ENCODE results near the gene ASAP3. TPM values are rescaled to one million over a fixed set of nuclear protein-coding genes. Genes with fewer than 3 reads are reported as not detected.

ASAP3 gene
- 1 to 10 TPM in 1 of 2 experiments, under 1 TPM in 1; 0.63 to 1.1 TPM for total RNA-seq

DNA sequence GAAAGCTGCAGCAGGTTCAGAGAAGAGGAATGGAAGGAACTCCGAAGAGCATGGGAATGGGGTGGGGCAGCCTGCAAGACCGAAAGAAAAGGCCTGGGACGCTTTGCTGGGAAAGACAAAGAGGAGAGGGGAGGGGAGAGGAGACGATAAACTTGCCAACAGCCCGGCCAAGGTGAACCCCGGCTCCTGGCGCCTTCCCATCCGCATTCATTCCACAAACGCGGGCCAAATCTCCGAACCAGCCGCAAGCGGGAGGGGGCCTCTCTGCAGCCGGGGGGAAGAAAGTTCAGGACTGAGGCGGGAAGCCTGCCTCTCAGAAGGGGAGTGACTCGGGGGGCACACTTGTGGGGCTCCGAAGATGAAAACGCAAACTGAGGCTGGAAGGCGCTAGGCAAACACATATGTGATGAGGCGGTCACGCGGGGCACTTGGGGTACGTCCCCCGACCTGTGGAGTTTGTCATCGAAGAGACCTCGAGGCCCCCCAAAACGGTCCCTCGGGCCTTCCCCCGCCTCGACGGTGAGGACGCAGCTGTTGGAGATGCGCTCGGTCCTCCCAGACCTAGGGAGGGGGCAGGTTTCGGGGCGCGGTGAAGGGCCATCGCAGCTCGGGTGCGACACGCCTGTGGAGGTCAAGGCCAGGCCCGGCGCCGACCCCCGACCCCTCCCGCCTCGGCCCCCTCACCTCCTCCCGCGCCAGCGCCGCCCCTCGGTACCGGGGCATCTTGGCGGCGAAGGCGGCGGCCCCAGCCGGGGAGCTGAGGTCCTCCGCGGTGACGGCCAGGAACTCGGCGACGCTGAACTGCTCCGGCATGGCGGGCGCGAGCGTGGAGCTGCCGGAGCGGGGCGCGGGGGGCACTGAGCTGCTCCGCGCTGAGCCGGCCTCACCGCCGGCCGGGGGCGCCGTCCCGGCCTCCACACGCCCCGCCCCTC lies at the start of gene ASAP3:
Gene ASAP3 (minus strand): TSS at position 859 of the 932 bp plus-strand sequence. CDS start 46 bp downstream, at position 813.
- ChIA-PET CTCF (interaction anchor here (1.1 to 5.6 kb wide), 5 partner anchors 10 to 154 kb away, joined by 3 to 32 read pairs (median 7); no protein-coding TSS in a partner anchor), POLR2A (interaction anchor here (0.6 to 1.2 kb wide), 2 partner anchors 139 to 372 kb away, joined by 4 to 11 read pairs; partner anchors contain the start of gene HNRNPR)

DNA sequence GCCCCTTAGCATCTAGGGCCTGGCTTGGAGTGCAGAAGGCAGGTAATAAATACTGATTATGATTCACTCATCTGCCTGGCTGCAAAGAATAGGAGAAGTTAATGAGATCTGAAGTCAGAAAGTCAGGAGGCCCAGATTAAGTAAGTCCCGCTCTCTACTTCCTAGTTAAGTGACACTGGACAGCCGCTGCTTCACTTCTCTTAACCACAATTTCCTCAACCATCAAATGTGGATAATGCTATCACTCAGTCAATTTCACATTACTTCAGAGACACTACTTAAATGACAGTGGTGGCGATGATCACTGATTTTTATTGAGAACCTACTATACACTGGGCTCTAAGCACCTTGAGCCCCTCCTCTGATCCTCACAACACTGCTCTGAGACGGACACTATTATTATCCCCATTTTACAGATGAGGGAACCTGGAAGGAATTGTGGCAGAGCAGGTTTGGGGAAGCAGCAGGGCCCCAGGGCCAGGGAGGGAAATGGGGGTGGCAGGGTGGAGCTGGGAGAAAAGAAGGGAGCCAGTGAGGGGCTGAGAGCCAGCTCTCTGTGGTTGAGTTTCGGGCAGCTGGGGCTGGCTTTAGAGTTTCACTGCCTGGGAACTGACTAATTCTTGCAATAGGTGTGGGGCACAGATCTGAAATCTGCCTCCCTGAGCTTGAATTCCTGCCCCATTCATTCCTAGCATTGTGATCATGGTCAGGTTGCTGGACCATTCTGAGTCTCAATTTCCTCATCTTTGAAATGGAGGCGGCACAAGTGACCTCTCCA lies 49.5 kb upstream of the ASAP3 start:
- CTCF ChIA-PET: interaction anchor here (0.9 to 12.8 kb wide), 4 partner anchors 12 to 104 kb away, joined by 3 to 165 read pairs (median 5); no protein-coding TSS in a partner anchor
- POLR2A ChIA-PET: interaction anchor here (1.0 kb wide), 1 partner anchor 37 kb away, joined by 4 read pairs; no protein-coding TSS in a partner anchor

DNA sequence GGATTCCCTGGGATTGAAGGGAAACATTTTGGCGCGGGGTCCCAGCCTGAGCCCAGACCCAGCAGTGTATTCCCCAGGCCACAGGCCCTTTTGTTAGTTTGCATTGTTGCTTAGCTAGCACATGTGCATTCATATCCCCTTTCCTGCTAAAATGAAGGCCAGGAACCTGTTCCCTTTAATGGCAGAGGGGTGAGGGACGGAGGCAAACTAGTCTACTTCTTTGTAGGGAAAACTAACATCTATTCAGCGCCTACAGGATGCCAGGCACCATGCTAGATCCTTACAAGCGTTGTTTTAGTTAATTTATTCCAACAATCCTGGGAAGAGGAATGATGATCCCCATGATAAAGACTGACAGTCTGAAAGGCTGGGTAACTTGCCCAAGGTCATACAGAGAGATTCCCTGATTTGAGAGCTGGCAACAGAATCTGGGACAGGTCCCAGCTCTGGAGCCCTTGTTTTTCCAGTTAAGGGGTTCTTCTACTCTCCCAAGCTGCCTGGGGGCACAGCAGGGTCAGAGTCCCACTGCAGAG lies 47.6 kb upstream of the ASAP3 start:
- ChIA-PET POLR2A (interaction anchor here (0.7 to 1.1 kb wide), 3 partner anchors 35 to 187 kb away, joined by 3 to 6 read pairs (median 3); partner anchors contain the start of gene HNRNPR), CTCF (interaction anchor here (0.9 to 8.0 kb wide), 8 partner anchors 9 to 106 kb away, joined by 3 to 79 read pairs (median 6); no protein-coding TSS in a partner anchor)

DNA sequence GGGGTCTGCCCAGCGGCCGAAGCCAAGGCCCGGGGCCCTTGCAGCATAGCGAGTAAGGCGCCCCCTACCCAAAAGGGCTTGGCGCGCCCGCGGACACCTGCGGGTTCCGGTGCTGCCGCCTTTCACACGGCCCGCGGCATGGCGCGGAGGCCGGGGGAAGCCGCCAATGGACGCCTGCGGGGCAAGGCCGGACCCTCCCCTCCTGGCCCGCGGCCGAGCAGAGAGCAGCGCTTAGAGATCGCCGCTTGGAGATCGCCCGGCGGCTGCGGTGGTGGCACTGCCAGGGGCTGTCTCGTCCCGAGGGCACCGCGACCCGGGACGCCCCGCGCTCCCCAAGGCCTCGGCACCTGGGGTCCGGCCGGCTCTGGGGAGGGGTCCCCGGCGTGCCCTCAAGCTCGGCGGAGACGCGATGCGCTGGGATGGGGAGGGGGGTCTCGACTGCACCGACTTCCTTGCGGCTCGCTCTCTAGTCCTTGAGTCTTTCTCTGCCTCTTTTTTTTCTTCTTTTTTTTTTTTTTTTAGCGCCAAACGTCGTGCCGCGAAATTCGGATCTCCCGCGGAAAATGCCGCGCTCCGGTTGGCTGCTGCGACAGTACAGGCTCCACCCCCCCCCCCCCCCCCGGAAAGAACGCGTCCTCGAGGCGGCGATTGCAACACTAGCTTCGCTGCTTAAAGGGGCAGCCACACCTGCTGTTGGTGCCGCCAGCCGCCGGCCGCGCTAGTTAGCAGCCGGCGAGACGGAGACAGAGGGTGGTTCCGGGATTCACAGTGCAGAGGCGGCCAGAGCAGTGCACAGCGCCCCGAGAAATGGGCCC lies 47.0 kb upstream of the ASAP3 start, which contains the start of gene E2F2:
Gene E2F2 (minus strand): TSS at position 487 of the 815 bp plus-strand sequence. CDS start 440 bp downstream, at position 47.
- CTCF ChIA-PET: interaction anchor here (0.9 to 8.0 kb wide), 7 partner anchors 10 to 106 kb away, joined by 3 to 79 read pairs (median 6); no protein-coding TSS in a partner anchor
- POLR2A ChIA-PET: interaction anchor here (0.7 to 1.1 kb wide), 2 partner anchors 34 to 99 kb away, joined by 3 to 6 read pairs; no protein-coding TSS in a partner anchor

DNA sequence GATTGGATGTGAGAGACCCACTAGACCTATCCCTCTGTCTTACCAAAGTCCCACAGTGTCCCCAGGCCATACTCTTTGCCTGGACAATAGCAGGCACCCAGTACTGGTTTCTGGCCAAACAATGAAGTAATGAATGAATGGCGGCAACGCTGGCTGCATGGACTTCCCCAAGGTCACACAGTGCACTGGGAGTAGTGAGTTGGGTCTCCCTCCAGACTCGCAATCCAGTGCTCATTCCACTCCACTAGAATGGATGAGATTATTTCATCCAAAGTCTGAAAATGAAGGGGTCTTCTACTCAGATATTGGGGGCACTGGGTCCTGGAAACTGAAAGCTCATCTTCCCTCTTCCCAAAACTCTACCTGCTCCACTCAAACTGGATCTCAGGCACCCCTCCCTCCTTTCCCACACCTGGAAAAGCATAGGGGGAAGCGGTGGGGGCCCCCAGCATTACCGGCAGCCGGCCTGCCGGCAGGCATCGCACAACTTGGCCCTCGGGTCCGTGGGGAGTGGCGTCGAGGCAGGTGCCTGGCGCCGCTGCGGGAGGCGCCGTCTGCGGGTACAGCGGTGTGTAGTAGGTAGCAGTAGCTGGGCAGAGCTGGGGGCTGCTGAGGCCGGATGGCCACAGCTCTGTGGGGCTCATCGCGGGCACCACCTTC lies 46.2 kb upstream of the ASAP3 start:
- ChIA-PET POLR2A (interaction anchor here (1.1 kb wide), 1 partner anchor 33 kb away, joined by 3 read pairs; no protein-coding TSS in a partner anchor), CTCF (interaction anchor here (1.1 to 8.0 kb wide), 5 partner anchors 10 to 164 kb away, joined by 3 to 79 read pairs (median 6); no protein-coding TSS in a partner anchor)

DNA sequence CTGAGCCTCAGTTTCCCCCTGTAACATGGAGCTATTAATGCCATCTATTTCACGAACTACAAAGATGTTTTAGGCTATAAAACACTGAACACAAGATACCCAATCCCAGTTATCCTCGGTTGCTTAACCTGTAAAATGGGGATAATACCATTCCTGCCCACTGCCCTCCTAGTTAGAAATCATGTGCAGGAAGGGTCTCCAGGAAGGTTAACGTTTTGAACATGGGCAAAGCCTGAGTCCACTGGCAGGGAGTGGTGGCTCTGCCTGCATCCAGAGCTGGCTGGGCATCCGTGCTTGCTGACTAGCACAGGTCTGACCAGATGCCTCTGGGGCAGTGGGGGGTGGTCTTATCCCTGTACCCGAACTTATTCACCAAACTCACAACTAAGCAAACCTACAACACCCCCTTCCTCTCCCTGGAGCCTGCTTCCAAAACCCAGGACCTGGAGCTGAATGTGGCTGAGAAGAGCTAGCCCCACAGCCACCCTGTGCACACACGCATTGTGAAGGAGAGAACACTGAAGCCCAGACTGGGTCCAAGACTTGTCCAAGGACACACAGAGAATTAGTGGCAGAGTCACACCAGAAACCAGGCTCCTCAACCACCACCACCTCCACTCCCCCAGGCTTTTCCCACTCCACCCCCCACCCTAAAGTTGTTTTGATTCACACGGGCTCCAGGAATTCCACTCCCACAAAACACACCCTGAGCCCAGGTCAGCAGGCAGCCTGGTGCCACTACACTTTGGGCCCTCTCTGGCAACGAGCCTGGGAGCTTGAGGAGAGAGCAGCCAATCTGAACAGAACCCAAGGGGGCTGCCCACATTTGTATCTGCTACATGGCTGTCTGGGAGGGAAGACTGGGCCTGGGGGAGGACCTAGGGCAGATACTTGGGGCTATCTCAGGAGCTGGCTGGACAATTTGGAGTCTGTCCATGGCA lies 45.4 kb upstream of the ASAP3 start:
- CTCF ChIA-PET: interaction anchor here (0.9 to 8.0 kb wide), 8 partner anchors 9 to 165 kb away, joined by 3 to 79 read pairs (median 4); partner anchors contain the start of gene RPL11
- POLR2A ChIA-PET: interaction anchor here (0.9 to 2.2 kb wide), 2 partner anchors 9 to 32 kb away, joined by 3 to 5 read pairs; no protein-coding TSS in a partner anchor

DNA sequence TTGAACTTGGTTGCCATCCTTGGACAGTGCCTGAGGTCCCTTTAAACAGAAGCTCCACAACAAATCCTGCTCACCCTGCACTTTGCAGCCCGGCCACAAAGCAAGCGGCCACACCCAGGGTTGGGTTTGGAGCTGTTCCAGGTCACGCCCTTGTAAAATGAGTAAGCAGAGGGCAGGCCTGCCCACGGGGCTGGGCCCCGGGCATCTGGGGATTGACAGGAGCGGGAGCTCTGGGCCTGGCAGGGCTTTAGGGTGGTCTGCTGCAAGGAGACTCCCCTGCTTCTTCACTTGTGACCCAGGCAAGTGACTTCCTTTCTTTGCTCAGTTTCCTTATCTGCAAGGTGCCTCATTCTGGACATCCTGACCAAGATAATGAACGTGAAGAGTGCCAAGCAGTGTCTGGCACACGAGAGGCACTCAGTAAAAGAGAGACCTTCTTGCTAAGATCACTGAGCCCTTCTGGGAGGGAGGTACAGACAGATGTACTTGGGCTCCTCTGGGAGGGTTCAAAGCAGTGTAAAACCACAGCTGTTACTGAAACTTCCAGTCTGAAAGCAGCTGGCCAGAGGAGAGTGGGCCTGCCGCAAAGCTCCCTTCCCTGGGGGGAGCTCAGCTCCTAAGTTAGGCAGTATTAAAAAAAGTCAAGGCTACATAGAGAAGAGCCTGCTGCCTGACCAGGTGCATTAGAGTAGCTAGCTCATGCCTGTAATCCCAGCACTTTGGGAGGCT lies 44.4 kb upstream of the ASAP3 start:
- POLR2A ChIA-PET: interaction anchor here (0.8 to 2.2 kb wide), 4 partner anchors 8 to 183 kb away, joined by 3 to 5 read pairs (median 3); no protein-coding TSS in a partner anchor

DNA sequence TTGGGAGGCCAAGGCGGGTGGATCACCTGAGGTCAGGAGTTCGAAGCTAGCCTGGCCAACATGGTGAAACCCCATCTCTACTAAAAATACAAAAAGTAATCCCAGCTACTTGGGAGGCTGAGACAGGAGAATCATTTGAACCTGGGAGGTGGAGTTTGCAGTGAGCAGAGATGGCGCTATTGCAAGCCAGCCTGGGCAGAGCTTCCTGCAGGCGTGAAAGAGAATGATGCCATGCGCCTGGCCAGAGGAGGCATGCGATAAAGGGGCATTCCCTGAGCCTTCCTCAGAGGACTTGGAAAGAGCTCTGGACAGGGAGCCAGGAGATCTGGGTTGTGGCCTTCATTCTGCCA lies 43.9 kb upstream of the ASAP3 start:
- POLR2A ChIA-PET: interaction anchor here (0.9 to 2.2 kb wide), 2 partner anchors 31 to 183 kb away, joined by 3 to 5 read pairs; no protein-coding TSS in a partner anchor
- CTCF ChIA-PET: interaction anchor here (1.1 to 8.0 kb wide), 9 partner anchors 10 to 164 kb away, joined by 3 to 79 read pairs (median 4); partner anchors contain the start of gene RPL11

More for the DNA sequence above, 44.4 kb upstream of the ASAP3 start:
- CTCF ChIA-PET: interaction anchor here (0.6 to 8.0 kb wide), 11 partner anchors 10 to 164 kb away, joined by 3 to 79 read pairs (median 4); partner anchors contain the start of gene RPL11

DNA sequence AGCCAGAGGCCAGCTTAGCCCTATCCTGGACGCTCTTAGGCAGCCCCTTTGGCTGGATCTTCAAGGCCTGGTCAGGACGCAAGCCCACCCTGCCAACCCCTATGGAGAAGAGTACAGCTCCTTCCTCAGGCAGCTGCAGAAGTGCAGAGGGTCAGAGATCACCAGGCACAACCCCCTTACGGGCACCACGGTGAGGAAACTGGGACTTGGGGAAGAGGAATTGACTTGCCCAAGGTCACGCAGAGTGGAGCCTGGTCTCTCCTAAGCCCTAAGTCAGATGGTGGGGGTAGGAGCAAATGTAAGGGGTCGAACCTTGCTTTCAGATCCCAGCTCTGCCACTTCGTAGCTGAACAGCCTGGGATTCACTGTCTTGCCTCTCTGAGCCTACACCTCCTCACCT lies 43.4 kb upstream of the ASAP3 start:
- POLR2A ChIA-PET: interaction anchor here (2.2 kb wide), 1 partner anchor 30 kb away, joined by 5 read pairs; no protein-coding TSS in a partner anchor
- CTCF ChIA-PET: interaction anchor here (0.6 to 8.0 kb wide), 8 partner anchors 9 to 110 kb away, joined by 3 to 79 read pairs (median 4); partner anchors contain the start of gene ASAP3

DNA sequence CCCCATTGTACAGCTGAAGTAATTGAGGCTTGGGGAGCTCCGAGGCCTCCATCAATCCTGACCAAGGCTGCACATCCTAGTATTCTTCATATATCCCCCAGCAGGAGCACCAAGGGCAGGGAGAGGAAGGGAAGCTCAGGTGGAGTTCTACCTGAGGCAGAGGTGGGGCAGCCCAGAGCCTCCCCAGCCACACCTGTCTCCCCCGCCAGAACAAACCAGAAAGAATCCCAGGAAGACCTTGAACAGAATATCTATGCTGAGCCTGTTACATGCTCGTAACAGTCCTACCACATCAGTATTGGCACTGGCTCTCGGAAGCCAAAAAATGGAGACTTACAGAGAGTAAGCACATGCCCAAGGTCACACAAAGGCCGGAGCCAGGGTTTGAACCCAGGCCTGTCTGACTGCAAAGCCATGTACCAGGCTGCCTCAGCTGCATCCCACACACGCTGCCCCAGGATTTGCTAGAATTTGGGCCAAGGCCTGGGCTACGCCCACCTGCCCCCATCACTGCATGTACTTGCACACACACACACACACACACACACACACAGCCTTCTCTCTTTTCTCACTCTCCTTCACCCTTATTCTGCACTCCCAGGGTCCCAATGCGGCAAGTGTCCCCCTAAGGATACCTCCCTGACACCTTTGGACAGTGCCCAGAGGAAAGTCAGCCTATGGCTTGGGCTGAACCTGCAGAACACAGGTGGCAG lies 42.5 kb upstream of the ASAP3 start:
- POLR2A ChIA-PET: no interaction called here
- CTCF ChIA-PET: interaction anchor here (0.6 to 8.0 kb wide), 9 partner anchors 8 to 128 kb away, joined by 3 to 79 read pairs (median 5); partner anchors contain the start of gene ASAP3

DNA sequence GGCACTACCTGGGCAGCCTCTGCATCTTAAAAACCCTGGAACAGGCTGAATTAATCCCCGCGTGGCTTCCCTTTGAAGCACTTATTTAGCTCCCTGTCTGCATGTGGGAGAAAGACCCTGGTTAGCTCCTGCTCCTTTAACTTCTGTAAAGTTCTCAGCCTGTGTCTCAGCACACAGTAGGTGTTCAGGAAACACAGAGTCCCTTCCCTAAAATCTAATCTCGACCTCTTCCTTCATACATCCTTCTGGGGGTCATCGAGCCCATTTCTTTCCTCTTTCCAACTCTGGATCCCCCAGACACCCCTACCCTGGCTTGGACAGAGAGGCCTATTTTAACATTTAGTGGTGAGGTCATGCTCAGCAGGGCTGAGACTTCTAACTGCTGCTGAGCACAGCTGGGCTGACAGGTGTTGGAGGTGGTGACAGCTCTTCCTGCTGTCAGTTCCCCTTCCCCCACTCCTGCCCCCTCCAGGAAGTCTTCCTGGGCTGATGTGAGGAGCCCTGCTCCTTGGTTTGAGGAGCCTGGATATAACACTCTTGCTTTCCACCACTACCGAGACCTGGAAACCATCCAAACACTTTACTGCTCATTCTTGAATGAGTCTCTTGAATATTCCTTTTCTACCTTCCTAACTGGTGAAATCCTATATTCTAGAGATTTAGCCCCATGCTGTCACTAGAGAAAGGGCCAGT lies 41.7 kb upstream of the ASAP3 start:
- POLR2A ChIA-PET: interaction anchor here (0.5 to 1.3 kb wide), 2 partner anchors 34 to 185 kb away, joined by 3 read pairs; partner anchors contain the start of gene ID3
- CTCF ChIA-PET: interaction anchor here (0.9 to 8.0 kb wide), 5 partner anchors 11 to 129 kb away, joined by 3 to 79 read pairs (median 7); no protein-coding TSS in a partner anchor

DNA sequence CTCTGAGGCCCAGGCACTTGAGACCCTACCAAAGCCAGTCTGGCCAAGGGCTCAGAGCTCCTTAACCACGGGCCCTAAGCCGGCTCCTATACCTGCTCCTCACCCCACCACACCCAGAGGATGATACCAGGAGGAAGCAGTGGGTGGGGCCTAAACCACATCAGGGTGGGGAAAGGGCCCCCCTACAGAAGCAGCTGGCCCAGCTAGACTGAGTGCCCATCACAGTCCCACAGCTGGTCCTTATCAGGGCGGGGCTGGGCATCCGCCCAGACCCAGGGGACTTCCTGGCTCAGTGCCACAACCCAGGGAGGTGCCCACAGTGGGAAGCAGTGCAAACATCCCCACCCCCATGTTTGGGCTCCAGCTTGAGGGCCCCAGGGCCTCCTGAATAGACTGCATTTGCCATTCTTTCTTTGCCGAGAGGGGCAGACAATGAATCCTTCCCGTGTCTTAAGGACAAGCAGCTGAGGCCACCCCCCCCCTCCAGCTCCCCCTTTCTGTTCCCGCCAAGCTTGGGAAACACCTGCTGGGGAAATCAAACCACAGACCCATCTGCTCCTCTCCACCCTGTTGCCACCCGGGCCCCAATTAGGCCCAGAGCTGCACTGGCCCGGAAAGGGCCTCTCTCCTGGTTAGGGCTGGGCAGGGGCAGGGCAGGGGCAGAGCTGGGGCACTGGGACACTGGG lies 40.9 kb upstream of the ASAP3 start:
- POLR2A ChIA-PET: interaction anchor here (0.5 to 1.3 kb wide), 2 partner anchors 35 to 184 kb away, joined by 3 read pairs; partner anchors contain the start of gene ID3
- CTCF ChIA-PET: interaction anchor here (0.6 to 8.0 kb wide), 6 partner anchors 10 to 181 kb away, joined by 3 to 79 read pairs (median 7); partner anchors contain the start of gene HNRNPR

DNA sequence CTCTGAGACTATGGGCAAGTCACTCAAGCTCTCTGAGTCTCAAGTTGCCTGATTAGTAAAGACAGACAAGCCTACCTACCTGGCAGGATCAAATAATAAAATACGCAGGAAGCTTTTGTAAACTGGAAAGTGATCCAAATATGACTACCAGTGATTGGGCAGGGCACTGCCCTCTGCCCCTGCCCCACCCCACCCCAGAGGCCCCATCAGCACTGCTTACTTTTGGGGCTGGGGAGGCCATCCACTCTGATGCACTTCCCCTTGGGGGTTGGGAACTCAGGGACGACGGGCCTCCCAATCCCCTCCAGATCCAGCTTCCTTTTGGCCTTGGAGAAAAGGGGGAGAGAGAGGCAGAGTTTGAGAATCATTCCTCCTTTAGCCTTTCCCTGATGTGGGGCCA lies 40.2 kb upstream of the ASAP3 start:
- POLR2A ChIA-PET: interaction anchor here (0.7 to 0.9 kb wide), 2 partner anchors 15 to 24 kb away, joined by 3 read pairs; no protein-coding TSS in a partner anchor
- CTCF ChIA-PET: interaction anchor here (1.0 to 2.7 kb wide), 4 partner anchors 9 to 113 kb away, joined by 3 to 11 read pairs (median 7); no protein-coding TSS in a partner anchor

Data from activated CD8-positive, alpha-beta memory T cell treated with anti-CD3 and anti-CD28 coated beads for 36 hours (primary cell).